ENCODE measurements around the gene TRIO.

Gene TRIO

GRCh38 chr5:14557203-14557770 lies 414.1 kb downstream of the TRIO start:
- DNase-seq (ENCODE audit: low spot score), result no peak

DNA sequence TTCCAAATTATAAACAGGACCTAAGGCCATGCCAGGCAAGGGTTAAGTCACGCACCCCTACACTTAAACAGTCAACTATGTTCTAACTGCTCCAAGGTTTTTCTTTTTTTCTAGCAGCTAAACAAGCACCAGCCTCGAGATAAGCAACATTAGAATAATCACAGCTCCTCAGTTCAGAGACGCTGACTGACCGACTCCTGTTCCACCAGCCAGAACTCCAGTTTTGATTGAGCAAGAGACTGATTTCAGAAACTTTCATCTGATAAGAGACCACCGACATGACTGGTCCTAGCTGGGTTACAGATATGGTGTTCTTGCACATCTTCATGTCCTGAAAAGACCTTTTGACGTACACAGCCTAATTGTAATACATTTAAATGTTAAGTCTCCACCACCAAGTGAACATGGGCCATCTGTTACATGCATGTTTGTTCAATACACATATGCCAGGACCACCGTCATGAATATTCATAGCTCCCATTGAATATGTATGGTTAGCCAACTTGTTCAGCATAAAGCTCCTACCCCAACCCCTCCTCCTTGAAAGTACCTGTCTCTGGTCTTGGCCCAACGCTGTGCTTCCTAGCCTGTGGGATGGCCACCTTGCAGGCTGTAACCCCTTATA lies 414.8 kb downstream of the TRIO start:
- DNase-seq (ENCODE audit: low spot score), result no peak
